SK-N-SH (cell line): ENCODE data around the gene DHRS12. TPM values are rescaled to one million over a fixed set of nuclear protein-coding genes. Genes with fewer than 3 reads are reported as not detected.

Source experiments
- CTCF ChIA-PET: fragments of 300-600, 350-600 bp; formaldehyde crosslinking; extraction: SDS; loops from one replicate; lab custom pipeline; 2021; lab: Yijun Ruan, JAX
- POLR2A ChIA-PET: fragments of 350-600 bp; sonication (Branson Sonifier 250); formaldehyde crosslinking; extraction: SDS; loops from one replicate; lab custom pipeline; 2020; ENCODE audit warnings: antibody characterized with exemption, inconsistent platforms; lab: Yijun Ruan, JAX
- DNase-seq: peaks from one replicate; pipeline ENCODE4 v3.0.0; 2012
- H2AFZ ChIP-seq: fragments of 200-600 bp; sonication (generic); 2 replicates; pipeline ENCODE4 v1.8.1; 2016; ENCODE audit warnings: antibody characterized with exemption, mild to moderate bottlenecking, low read depth
- H3F3A ChIP-seq: fragments of 200-600 bp; sonication (generic); replicated peaks from 2 replicates; pipeline ENCODE3; 2016; ENCODE audit warnings: antibody characterized with exemption, mild to moderate bottlenecking; ENCODE audit not compliant: insufficient read depth
- H3K27ac ChIP-seq, 2 experiments: fragments of 200-500 bp in 1 of 2; fragments of 200-600 bp in 1 of 2; sonication (Bioruptor generic) in 1 of 2; sonication (generic), shearing (Covaris generic) in 1 of 2; 2 replicates each; pipeline versions ENCODE4 v1.5.1 to v1.6.1; 2014 to 2016; ENCODE audit warnings: low read depth in 2 of 2, inconsistent platforms in 1 of 2, low read length in 1 of 2, mild to moderate bottlenecking in 1 of 2, mixed read lengths in 1 of 2
- H3K27me3 ChIP-seq: fragments of 200-600 bp; sonication (generic), shearing (Covaris generic); 2 replicates; pipeline ENCODE4 v1.6.1; 2016; ENCODE audit warnings: mixed run types; ENCODE audit not compliant: insufficient read depth
- H3K36me3 ChIP-seq, 2 experiments: fragments of 200-500 bp in 1 of 2; fragments of 200-600 bp in 1 of 2; sonication (Bioruptor generic) in 1 of 2; sonication (generic) in 1 of 2; replicated peaks in 1 of 2; 2 replicates each; pipeline versions ENCODE3 to v1.5.1; 2014 to 2016; ENCODE audit warnings: low read length in 1 of 2, mild to moderate bottlenecking in 1 of 2; ENCODE audit not compliant: insufficient read depth in 2 of 2, control insufficient read depth in 1 of 2
- H3K4me1 ChIP-seq, 2 experiments: fragments of 200-500 bp in 1 of 2; fragments of 200-600 bp in 1 of 2; sonication (Bioruptor generic) in 1 of 2; sonication (generic), shearing (Covaris generic) in 1 of 2; 2 replicates each; pipeline versions ENCODE4 v1.5.1 to v1.6.1; 2014 to 2016; ENCODE audit warnings: low read depth in 1 of 2, low read length in 1 of 2, mixed run types in 1 of 2; ENCODE audit not compliant: insufficient read depth in 2 of 2, control insufficient read depth in 1 of 2
- H3K4me2 ChIP-seq: fragments of 200-600 bp; sonication (generic), shearing (Covaris generic); 2 replicates; pipeline ENCODE4 v1.6.1; 2017; ENCODE audit warnings: mixed run types
- H3K4me3 ChIP-seq, 2 experiments: fragments of 200-500 bp in 1 of 2; fragments of 200-600 bp in 1 of 2; sonication (Bioruptor generic) in 1 of 2; sonication (generic), shearing (Covaris generic) in 1 of 2; 2 replicates each; pipeline versions ENCODE4 v1.5.1 to v1.8.1; 2014 to 2016; ENCODE audit warnings: low read depth in 2 of 2, inconsistent platforms in 1 of 2, low read length in 1 of 2, mild to moderate bottlenecking in 1 of 2, mixed read lengths in 1 of 2, moderate library complexity in 1 of 2
- H3K79me2 ChIP-seq: fragments of 200-600 bp; sonication (generic); 2 replicates; pipeline ENCODE4 v1.8.1; 2017; ENCODE audit warnings: mild to moderate bottlenecking; ENCODE audit not compliant: insufficient read depth
- H3K9ac ChIP-seq: fragments of 200-600 bp; sonication (generic); 2 replicates; pipeline ENCODE4 v1.6.1; 2017; ENCODE audit warnings: mixed run types
- H3K9me2 ChIP-seq: fragments of 200-600 bp; sonication (generic); 2 replicates; pipeline ENCODE4 v1.6.1; 2017; ENCODE audit warnings: mixed run types
- H3K9me3 ChIP-seq: fragments of 200-600 bp; sonication (generic); 2 replicates; pipeline ENCODE4 v1.6.1; 2017; ENCODE audit warnings: mixed run types, mild to moderate bottlenecking, moderate library complexity
- H4K20me1 ChIP-seq: fragments of 200-600 bp; sonication (generic); 2 replicates; pipeline ENCODE4 v1.6.1; 2017; ENCODE audit warnings: mild to moderate bottlenecking, mixed run types; ENCODE audit not compliant: insufficient read depth
- CHD2 ChIP-seq: fragments of 150-350 bp; IDR thresholded peaks from 2 replicates; pipeline ENCODE4 v1.6.1; 2018; ENCODE audit warnings: low read length; ENCODE audit not compliant: partially characterized antibody
- EP300 ChIP-seq, 2 experiments: IDR thresholded peaks; 2 replicates each; pipeline versions ENCODE4 v1.4.0 to v1.6.1; 2012; ENCODE audit warnings: borderline replicate concordance in 1 of 2, low read depth in 1 of 2, low read length in 1 of 2
- GABPA ChIP-seq: IDR thresholded peaks from 2 replicates; pipeline ENCODE4 v1.4.0; 2012; ENCODE audit warnings: low read depth, mild to moderate bottlenecking
- GATA2 ChIP-seq: sonication (generic); formaldehyde crosslinking; IDR thresholded peaks from 2 replicates; pipeline ENCODE4 v1.5.0; 2020; ENCODE audit warnings: mild to moderate bottlenecking, missing genetic modification reagents
- JUND ChIP-seq: IDR thresholded peaks from 2 replicates; pipeline ENCODE4 v1.4.0; 2012
- NRF1 ChIP-seq: IDR thresholded peaks from 2 replicates; pipeline ENCODE4 v1.6.1; 2012; ENCODE audit warnings: low read depth, mild to moderate bottlenecking, low read length
- RCOR1 ChIP-seq: fragments of 150-350 bp; IDR thresholded peaks from 2 replicates; pipeline ENCODE4 v1.6.1; 2017; ENCODE audit warnings: antibody characterized with exemption, low read length
- RFX5 ChIP-seq: IDR thresholded peaks from 2 replicates; pipeline ENCODE4 v1.6.1; 2012; ENCODE audit warnings: mild to moderate bottlenecking, improper control_type of control experiment, low read length
- SMC3 ChIP-seq: IDR thresholded peaks from 2 replicates; pipeline ENCODE4 v1.6.1; 2012; ENCODE audit warnings: low read depth, low read length, improper control_type of control experiment
- YY1 ChIP-seq: IDR thresholded peaks from 2 replicates; pipeline ENCODE4 v1.4.0; 2012; ENCODE audit warnings: low read depth, mild to moderate bottlenecking
- WGBS: methylation state at CpG from one replicate; pipeline ENCODE4 v1.1.6; 2017; ENCODE audit warnings: low lambda C conversion rate; 5-methylcytosine and 5-hydroxymethylcytosine counted together
- polyA plus RNA-seq, 3 experiments: library from polyadenylated mRNA; depleted of rRNA; stranded (reverse); fragments of >200 nt; gene quantifications; 2 replicates each; pipeline ENCODE4 v1.2.3, GENCODE V29; 2012
- TF ChIP-seq, protein P1 (sequence below): fragments of 150-350 bp; IDR thresholded peaks from 2 replicates; pipeline ENCODE4 v1.6.1; 2017; ENCODE audit warnings: antibody characterized with exemption, low read length, low read depth, borderline replicate concordance
- TF ChIP-seq, protein P2 (sequence below): IDR thresholded peaks from 2 replicates; pipeline ENCODE4 v1.4.0; 2012; ENCODE audit warnings: low read depth

Gene DHRS12
- polyA plus RNA-seq, 1 of the 3 experiments (the other 2 are of a cell fraction) = 9.6 TPM

DNA sequence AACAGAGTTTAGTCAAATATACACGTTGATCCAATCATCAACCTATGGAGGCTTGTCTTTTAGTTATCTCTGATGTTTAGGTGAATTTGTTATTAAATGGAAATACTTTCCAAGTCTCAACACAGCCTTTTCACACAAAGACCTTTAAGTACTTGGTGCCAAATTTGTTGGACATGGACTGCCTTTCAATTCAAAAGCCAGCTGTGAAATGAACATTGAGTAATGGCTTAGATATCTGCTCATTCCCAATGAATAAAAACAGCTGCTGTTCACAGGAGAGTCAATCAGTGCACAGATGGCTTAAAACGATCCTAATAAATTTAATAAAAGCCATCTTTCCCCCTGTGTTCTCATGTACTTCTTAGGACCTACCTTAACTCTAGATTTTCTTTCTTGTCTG is 19.9 kb upstream of the DHRS12 start:
- CTCF ChIA-PET = interaction anchor here (1.0 to 1.2 kb wide), 2 partner anchors 8 to 378 kb away, joined by 4 to 6 read pairs; no protein-coding TSS in a partner anchor
- POLR2A ChIA-PET = no interaction called here
- Histone ChIP-seq H3K27me3 (no peaks in the 10 kb centered on the region; the same call in none of the 2 replicates), H3K9ac (no peak overlapping the region), H3F3A (no peaks in the 10 kb centered on the region), H3K27ac (no peak overlapping the region), H2AFZ (no peak overlapping the region), H3K9me2 (no peaks in the 10 kb centered on the region), H3K4me1 (peaks cover 0 to 16% of the 10 kb centered on the region in 2 experiments; a peak in 1 of 4 replicates), H3K4me3 (no peak overlapping the region), H3K4me2 (no peak overlapping the region), H3K9me3 (no peaks in the 10 kb centered on the region), H4K20me1 (no peaks in the 10 kb centered on the region), H3K36me3 (no peaks in the 10 kb centered on the region), H3K79me2 (no peaks in the 10 kb centered on the region)
- TF ChIP-seq NRF1 (no peak), CHD2 (no peak), RCOR1 (peak; percentile 25; the same call in 1 of the 2 replicates), YY1 (no peak), GATA2 (CRISPR knock-in tag) (no peak), EP300 (IDR thresholded peaks at IDR 0.05; ENCODE audit: borderline replicate concordance in 1 of 2, low read depth in 1 of 2, low read length in 1 of 2) (peak in 1 of 2 experiments; percentile 36; a peak in 1 of 4 replicates), RFX5 (no peak), SMC3 (no peak), JUND (no peak)
- TF ChIP-seq, protein P1, sequence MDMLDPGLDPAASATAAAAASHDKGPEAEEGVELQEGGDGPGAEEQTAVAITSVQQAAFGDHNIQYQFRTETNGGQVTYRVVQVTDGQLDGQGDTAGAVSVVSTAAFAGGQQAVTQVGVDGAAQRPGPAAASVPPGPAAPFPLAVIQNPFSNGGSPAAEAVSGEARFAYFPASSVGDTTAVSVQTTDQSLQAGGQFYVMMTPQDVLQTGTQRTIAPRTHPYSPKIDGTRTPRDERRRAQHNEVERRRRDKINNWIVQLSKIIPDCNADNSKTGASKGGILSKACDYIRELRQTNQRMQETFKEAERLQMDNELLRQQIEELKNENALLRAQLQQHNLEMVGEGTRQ = no peak
- DNase-seq = no peak
- 40% methylated on average over 2 of the region's 2 CpGs for WGBS

GRCh38 chr13:51823359-51823758 is 19.4 kb upstream of the DHRS12 start:
- Histone ChIP-seq H3K9me3 (no peaks in the 10 kb centered on the region), H3K4me2 (no peak overlapping the region), H3K79me2 (no peaks in the 10 kb centered on the region), H4K20me1 (no peaks in the 10 kb centered on the region), H3K27ac (no peak overlapping the region), H2AFZ (no peak overlapping the region), H3K4me1 (peaks cover 0 to 16% of the 10 kb centered on the region in 2 experiments; a peak in 1 of 4 replicates), H3K9ac (no peak overlapping the region), H3K27me3 (no peaks in the 10 kb centered on the region; the same call in 1 of the 2 replicates), H3K4me3 (no peak overlapping the region), H3K9me2 (no peaks in the 10 kb centered on the region), H3F3A (no peaks in the 10 kb centered on the region), H3K36me3 (no peaks in the 10 kb centered on the region)
- WGBS = 69% methylated on average over 2 of the region's 2 CpGs
- no peak for TF ChIP-seq EP300 (IDR thresholded peaks at IDR 0.05; ENCODE audit: borderline replicate concordance in 1 of 2, low read depth in 1 of 2, low read length in 1 of 2)
- TF ChIP-seq RFX5 = no peak
- no peak for TF ChIP-seq GABPA
- no peak for TF ChIP-seq GATA2 (CRISPR knock-in tag)
- TF ChIP-seq RCOR1 = no peak
- TF ChIP-seq, protein P2, sequence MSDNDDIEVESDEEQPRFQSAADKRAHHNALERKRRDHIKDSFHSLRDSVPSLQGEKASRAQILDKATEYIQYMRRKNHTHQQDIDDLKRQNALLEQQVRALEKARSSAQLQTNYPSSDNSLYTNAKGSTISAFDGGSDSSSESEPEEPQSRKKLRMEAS = no peak
- no peak for DNase-seq
- ChIA-PET CTCF (interaction anchor here (1.0 to 1.6 kb wide), 3 partner anchors 8 to 378 kb away, joined by 4 to 6 read pairs (median 5); partner anchors contain the start of gene TMEM272), POLR2A (no interaction called here)
